OCI-LY7 (cell line): ENCODE measurements around the gene JAZF1. TPM values are rescaled to one million over a fixed set of nuclear protein-coding genes. Genes with fewer than 3 reads are reported as not detected.

ENCODE experiments used
- BruUV-seq: library from RNA; stranded (reverse); fragments of 400-500 nt; replicated peaks from 2 replicates; lab custom pipeline; 2021; lab: Mats Ljungman, UMichigan
- CTCF ChIA-PET: fragments of 300-600 bp; sonication (Branson Sonifier 250); formaldehyde crosslinking; loops from one replicate; lab custom pipeline; 2022; ENCODE audit warnings: antibody characterized with exemption; ENCODE audit not compliant: unreplicated experiment; lab: Charles Lee
- POLR2A ChIA-PET: fragments of 300-600 bp; sonication (Branson Sonifier 250); formaldehyde crosslinking; loops from one replicate; lab custom pipeline; 2022; ENCODE audit warnings: antibody characterized with exemption; lab: Charles Lee
- DNase-seq: peaks from one replicate; pipeline ENCODE4 v3.0.0-alpha.2; 2015; ENCODE audit warnings: low spot score
- H2AFZ ChIP-seq: fragments of 200-600 bp; sonication (generic), shearing (Covaris generic); 2 replicates; pipeline ENCODE4 v1.6.1; 2014; ENCODE audit warnings: mild to moderate bottlenecking, antibody characterized with exemption, low read length, moderate library complexity
- H3K27ac ChIP-seq: fragments of 200-600 bp; sonication (generic); 2 replicates; pipeline ENCODE4 v1.5.1; 2014; ENCODE audit warnings: mixed run types, low read depth, mild to moderate bottlenecking, moderate library complexity, low read length, inconsistent platforms; ENCODE audit not compliant: poor library complexity, severe bottlenecking
- H3K36me3 ChIP-seq: fragments of 200-600 bp; sonication (generic); 2 replicates; pipeline ENCODE4 v1.6.1; 2014; ENCODE audit warnings: mild to moderate bottlenecking, antibody characterized with exemption, low read length, moderate library complexity, mixed read lengths; ENCODE audit not compliant: insufficient read depth
- H3K4me1 ChIP-seq: fragments of 200-600 bp; sonication (generic); 2 replicates; pipeline ENCODE4 v1.5.1; 2014; ENCODE audit warnings: mild to moderate bottlenecking, low read length; ENCODE audit not compliant: insufficient read depth, poor library complexity, severe bottlenecking
- H3K4me2 ChIP-seq: fragments of 200-600 bp; sonication (generic); 2 replicates; pipeline ENCODE4 v1.6.1; 2014; ENCODE audit warnings: mild to moderate bottlenecking, low read length
- H3K4me3 ChIP-seq: fragments of 200-600 bp; sonication (generic); 2 replicates; pipeline ENCODE4 v1.5.1; 2014; ENCODE audit warnings: mild to moderate bottlenecking, low read depth, low read length; ENCODE audit not compliant: poor library complexity, severe bottlenecking
- H3K79me2 ChIP-seq: fragments of 200-600 bp; sonication (generic); 2 replicates; pipeline ENCODE4 v1.6.1; 2016; ENCODE audit warnings: low read depth, mild to moderate bottlenecking, low read length, moderate library complexity, mixed read lengths; ENCODE audit not compliant: insufficient read depth
- H3K9me2 ChIP-seq: fragments of 200-600 bp; sonication (generic); 2 replicates; pipeline ENCODE4 v1.6.1; 2016; ENCODE audit warnings: mild to moderate bottlenecking, low read length, mixed read lengths; ENCODE audit not compliant: insufficient read depth
- H3K9me3 ChIP-seq: fragments of 200-600 bp; sonication (generic); 2 replicates; pipeline ENCODE4 v1.6.1; 2014; ENCODE audit warnings: mild to moderate bottlenecking, mixed run types, low read length, mixed read lengths
- H4K20me1 ChIP-seq: fragments of 200-600 bp; sonication (generic); 2 replicates; pipeline ENCODE4 v1.6.1; 2014; ENCODE audit warnings: mild to moderate bottlenecking, antibody characterized with exemption, low read length, moderate library complexity, mixed read lengths; ENCODE audit not compliant: insufficient read depth
- CTCF ChIP-seq: fragments of 200-600 bp; sonication (generic); conservative IDR thresholded peaks from 2 replicates; pipeline ENCODE4 v1.5.1; 2014; ENCODE audit warnings: mild to moderate bottlenecking, antibody characterized with exemption, low read length, moderate library complexity, mixed read lengths
- EZH2phosphoT487 ChIP-seq: fragments of 200-600 bp; sonication (generic); IDR thresholded peaks from 2 replicates; pipeline ENCODE4 v1.6.1; 2018; ENCODE audit warnings: low read depth, borderline replicate concordance, mild to moderate bottlenecking, mixed run types, antibody characterized with exemption, low read length, moderate library complexity, mixed read lengths
- intact Hi-C: fragments of 100-400 bp; cut with micrococcal nuclease; formaldehyde crosslinking; loops from one replicate; pipeline ENCODE4 v1.10.0; 2022; ENCODE audit not compliant: unreplicated experiment
- total RNA-seq, 2 experiments: library from RNA; depleted of rRNA in 1 of 2; stranded (reverse); fragments of >200 nt in 1 of 2; shearing (Covaris generic) in 1 of 2; gene quantifications; 2 replicates each; pipeline ENCODE4 v1.2.3, GENCODE V29; 2014 to 2022

Gene JAZF1
- total RNA-seq, 2 experiments from 2014 or later = 6.3 to 25.0 TPM

DNA sequence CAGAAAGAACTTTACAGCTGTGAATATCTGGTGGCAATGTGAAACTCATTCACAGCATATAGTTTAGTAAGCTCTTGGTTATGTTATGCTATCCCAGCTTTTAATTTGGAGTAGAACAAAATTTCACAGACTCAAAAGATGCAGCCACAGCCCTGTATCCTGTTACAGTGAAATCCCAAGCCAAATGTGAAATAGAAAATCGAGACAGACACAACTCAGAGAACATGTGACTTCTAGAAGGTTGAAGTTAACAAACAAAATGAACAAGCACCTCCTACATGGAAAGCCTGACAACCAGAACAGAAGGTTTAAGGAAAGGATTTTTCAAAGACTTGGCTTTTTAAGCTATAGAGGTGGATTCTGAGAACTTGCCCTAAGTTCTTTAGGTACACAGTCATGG lies 39.6 kb downstream of the JAZF1 start:
- Histone ChIP-seq H3K4me2 (no peak overlapping the region), H3K27ac (no peak overlapping the region), H3K9me2 (no peaks in the 10 kb centered on the region), H3K4me3 (no peak overlapping the region), H3K79me2 (0 out of 2 replicates have a peak, but pooled peaks cover 6% of the 10 kb centered on the region), H4K20me1 (no peaks in the 10 kb centered on the region), H3K36me3 (peaks cover 6% of the 10 kb centered on the region; the same call in 1 of the 2 replicates), H2AFZ (no peak overlapping the region), H3K9me3 (no peaks in the 10 kb centered on the region), H3K4me1 (peaks cover 14% of the 10 kb centered on the region)
- intact Hi-C loops = loop anchor here (5.0 kb wide), 1 partner anchor 131 kb away; no protein-coding TSS in a partner anchor
- CTCF ChIA-PET = no interaction called here
- no TSS peak for BruUV-seq
- no peak for DNase-seq
- POLR2A ChIA-PET = interaction anchor here (0.7 kb wide), 1 partner anchor 27 kb away, joined by 4 read pairs; no protein-coding TSS in a partner anchor
- TF ChIP-seq EZH2phosphoT487 (no peak), CTCF (no peak)

DNA sequence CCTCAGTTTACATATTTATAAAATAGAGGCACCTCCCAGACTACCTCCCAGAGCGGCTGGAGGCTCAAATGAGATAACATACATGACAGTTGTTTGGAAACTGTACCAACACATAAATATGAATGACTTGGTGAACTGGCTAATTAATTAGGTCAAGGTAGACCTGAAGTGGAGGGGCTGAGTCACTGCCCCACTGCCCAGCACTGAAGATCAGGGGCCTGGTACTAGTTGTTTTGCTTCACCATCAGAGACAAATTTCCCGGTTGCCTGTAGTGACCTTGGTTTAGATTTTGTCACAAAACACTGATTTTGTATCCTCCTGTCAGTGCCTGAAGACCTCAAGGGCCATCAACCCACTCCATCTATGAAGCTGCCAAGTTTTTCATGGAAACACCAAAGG lies 41.8 kb downstream of the JAZF1 start:
- no TSS peak for BruUV-seq
- no peak overlapping the region for H3K4me2 ChIP-seq
- no peak for DNase-seq
- TF ChIP-seq EZH2phosphoT487 = no peak
- TF ChIP-seq CTCF = no peak
- POLR2A ChIA-PET = no interaction called here
- no peaks in the 10 kb centered on the region for H4K20me1 ChIP-seq
- intact Hi-C loops = no loop called here
- no peak overlapping the region for H2AFZ ChIP-seq
- H3K9me3 ChIP-seq = no peaks in the 10 kb centered on the region
- H3K36me3 ChIP-seq = 0 out of 2 replicates have a peak, but pooled peaks cover 4% of the 10 kb centered on the region
- CTCF ChIA-PET = no interaction called here
- H3K9me2 ChIP-seq = no peaks in the 10 kb centered on the region
- no peak overlapping the region for H3K27ac ChIP-seq
- H3K79me2 ChIP-seq = 0 out of 2 replicates have a peak, but pooled peaks cover 3% of the 10 kb centered on the region
- no peak overlapping the region for H3K4me3 ChIP-seq
- H3K4me1 ChIP-seq = peaks cover 4% of the 10 kb centered on the region

DNA sequence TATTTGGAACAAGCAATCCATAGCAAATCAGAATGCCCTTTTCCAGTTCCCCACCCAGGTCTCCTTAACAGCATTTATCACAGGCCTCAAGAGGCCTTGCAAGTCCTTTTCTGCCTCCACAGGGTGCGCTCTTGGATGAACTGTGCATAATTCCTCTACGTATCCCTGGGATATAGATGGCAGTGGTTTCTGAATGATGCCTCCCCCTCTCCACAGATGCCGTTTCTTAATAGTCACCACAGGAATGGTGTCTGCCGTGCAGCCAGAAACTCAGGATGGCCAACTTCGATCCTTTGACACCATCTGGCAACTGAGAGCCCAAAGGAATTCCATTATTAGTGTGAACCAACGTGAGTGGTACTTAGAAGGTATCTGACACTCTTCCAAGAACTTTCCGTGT lies 43.1 kb downstream of the JAZF1 start:
- H3K4me3 ChIP-seq = no peak overlapping the region
- H3K27ac ChIP-seq = no peak overlapping the region
- TF ChIP-seq EZH2phosphoT487 (no peak), CTCF (no peak)
- ChIA-PET CTCF (no interaction called here), POLR2A (no interaction called here)
- no peaks in the 10 kb centered on the region for H3K4me1 ChIP-seq
- H2AFZ ChIP-seq = no peak overlapping the region
- H3K9me3 ChIP-seq = no peaks in the 10 kb centered on the region
- no peak overlapping the region for H3K4me2 ChIP-seq
- no peaks in the 10 kb centered on the region for H3K79me2 ChIP-seq
- H4K20me1 ChIP-seq = no peaks in the 10 kb centered on the region
- H3K36me3 ChIP-seq = no peaks in the 10 kb centered on the region
- BruUV-seq = no TSS peak
- H3K9me2 ChIP-seq = no peaks in the 10 kb centered on the region
- DNase-seq = no peak
- intact Hi-C loops = no loop called here
